Heart left ventricle (tissue), 16 donors: ENCODE measurements around the gene VPS13C. TPM values are rescaled to one million over a fixed set of nuclear protein-coding genes. Genes with fewer than 3 reads are reported as not detected.

Experiments used
- ATAC-seq, 4 donors: fragments of 200-7000 bp; cut with Tn5 transposase; one replicate each; pipeline ENCODE4 v1.9.1; 2020 to 2022; ENCODE audit warnings: moderate library complexity in 4 of 4, mild to moderate bottlenecking in 3 of 4, moderate number of reproducible peaks in 1 of 4
- DNase-seq, 5 donors: peaks; one replicate each; pipeline ENCODE4 v3.0.0-alpha.2; 2020
- H3K27ac ChIP-seq, 12 donors: fragments of 200-600 bp; sonication (generic) in 4 of 12; one replicate each; pipeline versions ENCODE4 v1.5.0 to v1.8.0; 2016 to 2022; ENCODE audit warnings: mild to moderate bottlenecking in 2 of 12
- H3K27me3 ChIP-seq, 9 donors: fragments of 200-600 bp; sonication (generic) in 2 of 9; one replicate each; pipeline versions ENCODE4 v1.5.1 to v1.8.0; 2016 to 2022; ENCODE audit warnings: mild to moderate bottlenecking in 3 of 9
- H3K36me3 ChIP-seq, 9 donors: fragments of 200-600 bp; sonication (generic) in 2 of 9; one replicate each; pipeline versions ENCODE4 v1.5.0 to v1.8.0; 2018 to 2022; ENCODE audit warnings: mild to moderate bottlenecking in 2 of 9
- H3K4me1 ChIP-seq, 12 donors: fragments of 200-600 bp; sonication (generic) in 4 of 12; one replicate each; pipeline versions ENCODE4 v1.5.0 to v1.8.0; 2016 to 2022; ENCODE audit warnings: mild to moderate bottlenecking in 3 of 12
- H3K4me3 ChIP-seq, 12 donors: fragments of 200-600 bp; sonication (generic) in 4 of 12; one replicate each; pipeline versions ENCODE4 v1.5.0 to v1.8.0; 2017 to 2022; ENCODE audit warnings: mild to moderate bottlenecking in 9 of 12, moderate library complexity in 4 of 12
- H3K9me3 ChIP-seq, 12 donors: fragments of 200-600 bp; sonication (generic) in 4 of 12; one replicate each; pipeline versions ENCODE4 v1.5.0 to v1.8.0; 2016 to 2022; ENCODE audit warnings: mild to moderate bottlenecking in 1 of 12
- POLR2A ChIP-seq, 2 donors: fragments of 450-650 bp; IDR thresholded peaks; one replicate each; pipeline ENCODE4 v1.6.1; 2017; ENCODE audit warnings: antibody characterized with exemption in 2 of 2, mild to moderate bottlenecking in 2 of 2, moderate library complexity in 2 of 2
- WGBS, 4 donors: extraction: QIAGEN DNeasy Blood & Tissue Kit in 2 of 4; methylation state at CpG; one replicate each; pipeline versions ENCODE4 v1.1.5 to v1.1.7; 2013 to 2018; 5-methylcytosine and 5-hydroxymethylcytosine counted together
- intact Hi-C, 10 donors: fragments of 100-400 bp; cut with DNase I; formaldehyde crosslinking; loops; one replicate each; pipeline versions ENCODE4 v1.11.1 to v1.14.2; 2022
- polyA plus RNA-seq, 2 donors: library from polyadenylated mRNA; stranded (reverse); fragments of 200-250 nt; gene quantifications; one replicate each; pipeline ENCODE4 v1.2.3, GENCODE V29; 2013
- total RNA-seq, 9 donors: library from RNA; depleted of rRNA in 2 of 9; stranded (reverse); fragments of >200 nt in 2 of 9; fragmentation: NEBNext Ultra II Directional in 3 of 9; extraction: Animal tissue kit (Norgen Biotek cat#: 25700) in 3 of 9; gene quantifications; one replicate each; pipeline versions ENCODE4 v1.1.0 to v1.2.4, GENCODE V29; 2016 to 2023
- TF ChIP-seq, protein P1 (sequence below), 12 donors: fragments of 200-600 bp; sonication (generic) in 4 of 12; IDR thresholded peaks; one replicate each; pipeline versions ENCODE4 v1.5.0 to v1.8.0; 2018 to 2022; ENCODE audit warnings: antibody characterized with exemption in 12 of 12, mild to moderate bottlenecking in 5 of 12
- donor health status: ischemic (EF 13 %, LVEDD 7.1; RV severe dilation, severe dysfunction).
- donor health status: healthy with polysubstance abuse.
- donor health status: DM: no; HTN: yes; CAD: no.
- donor health status: DM: no; HTN: no; CAD: no.
- donor health status: ischemic (EF 25% LVEDD 6.9; RV normal size, moderate dysfunction).
- donor health status: ischemic (EF 25% LVEDD 5.7; RV mildly dilated, moderate dysfunction).
- donor health status: healthy.
- donor health status: DM: yes; HTN: yes; CAD: no.
- donor health status: ischemic (EF 35%, LVEDD 5.7; RV mildly dilated, moderate dysfunction).
- donor health status: nonischemic (EF 11% LVEDD 7.7; RV severe dilation, severe dysfunction).
- donor health status: DM: yes; HTN: yes; CAD: no.
- donor health status: PGD.
- donor health status: ischemic (EF 29% LVEDD 5.4; RV normal size, mild dysfunction).
- donor health status: nonischemic (EF 23%, LVEDD 6.1; RV moderate dilation, normal function).

The VPS13C gene
- total and polyA plus RNA-seq, 11 donors = 9.8 to 70.1 (median 36.5) TPM

DNA sequence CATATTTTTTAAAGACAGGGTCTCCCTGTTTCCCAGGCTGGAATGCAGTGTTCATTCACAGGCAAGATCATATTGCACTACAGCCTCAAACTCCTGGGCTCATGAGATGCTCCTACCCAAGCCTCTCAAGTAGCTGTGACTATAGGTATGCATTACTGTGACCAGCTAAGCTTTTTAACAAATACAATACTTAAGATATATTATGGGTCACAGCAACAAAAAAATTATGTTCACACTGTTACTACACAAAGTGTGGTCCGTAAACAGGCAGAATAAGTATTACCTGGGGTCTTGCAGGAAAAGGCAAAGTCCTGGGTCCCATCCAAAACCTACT is 152.5 kb downstream of the VPS13C start:
- WGBS, 4 donors = 91 to 100% (median 97%) methylated on average over 1 of the region's 1 CpG
- H3K36me3 ChIP-seq = peaks cover 0 to 95% (median 82%) of the 10 kb centered on the region in 9 donors
- ATAC-seq = no peak
- peaks cover 0 to 5% (median 0%) of the 10 kb centered on the region in 12 donors for H3K9me3 ChIP-seq
- H3K27ac ChIP-seq = no peak overlapping the region
- no peak for DNase-seq
- H3K4me1 ChIP-seq = no peaks in the 10 kb centered on the region
- H3K27me3 ChIP-seq = no peaks in the 10 kb centered on the region
- TF ChIP-seq, protein P1, sequence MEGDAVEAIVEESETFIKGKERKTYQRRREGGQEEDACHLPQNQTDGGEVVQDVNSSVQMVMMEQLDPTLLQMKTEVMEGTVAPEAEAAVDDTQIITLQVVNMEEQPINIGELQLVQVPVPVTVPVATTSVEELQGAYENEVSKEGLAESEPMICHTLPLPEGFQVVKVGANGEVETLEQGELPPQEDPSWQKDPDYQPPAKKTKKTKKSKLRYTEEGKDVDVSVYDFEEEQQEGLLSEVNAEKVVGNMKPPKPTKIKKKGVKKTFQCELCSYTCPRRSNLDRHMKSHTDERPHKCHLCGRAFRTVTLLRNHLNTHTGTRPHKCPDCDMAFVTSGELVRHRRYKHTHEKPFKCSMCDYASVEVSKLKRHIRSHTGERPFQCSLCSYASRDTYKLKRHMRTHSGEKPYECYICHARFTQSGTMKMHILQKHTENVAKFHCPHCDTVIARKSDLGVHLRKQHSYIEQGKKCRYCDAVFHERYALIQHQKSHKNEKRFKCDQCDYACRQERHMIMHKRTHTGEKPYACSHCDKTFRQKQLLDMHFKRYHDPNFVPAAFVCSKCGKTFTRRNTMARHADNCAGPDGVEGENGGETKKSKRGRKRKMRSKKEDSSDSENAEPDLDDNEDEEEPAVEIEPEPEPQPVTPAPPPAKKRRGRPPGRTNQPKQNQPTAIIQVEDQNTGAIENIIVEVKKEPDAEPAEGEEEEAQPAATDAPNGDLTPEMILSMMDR (IDR thresholded peaks at IDR 0.05) = no peak
- TF ChIP-seq POLR2A (IDR thresholded peaks at IDR 0.05) = no peak
- no peak overlapping the region for H3K4me3 ChIP-seq
- intact Hi-C loops = loop anchor here in 1 of 10 donors (10.0 kb wide), 1 partner anchor 63 kb away; no protein-coding TSS in a partner anchor

DNA sequence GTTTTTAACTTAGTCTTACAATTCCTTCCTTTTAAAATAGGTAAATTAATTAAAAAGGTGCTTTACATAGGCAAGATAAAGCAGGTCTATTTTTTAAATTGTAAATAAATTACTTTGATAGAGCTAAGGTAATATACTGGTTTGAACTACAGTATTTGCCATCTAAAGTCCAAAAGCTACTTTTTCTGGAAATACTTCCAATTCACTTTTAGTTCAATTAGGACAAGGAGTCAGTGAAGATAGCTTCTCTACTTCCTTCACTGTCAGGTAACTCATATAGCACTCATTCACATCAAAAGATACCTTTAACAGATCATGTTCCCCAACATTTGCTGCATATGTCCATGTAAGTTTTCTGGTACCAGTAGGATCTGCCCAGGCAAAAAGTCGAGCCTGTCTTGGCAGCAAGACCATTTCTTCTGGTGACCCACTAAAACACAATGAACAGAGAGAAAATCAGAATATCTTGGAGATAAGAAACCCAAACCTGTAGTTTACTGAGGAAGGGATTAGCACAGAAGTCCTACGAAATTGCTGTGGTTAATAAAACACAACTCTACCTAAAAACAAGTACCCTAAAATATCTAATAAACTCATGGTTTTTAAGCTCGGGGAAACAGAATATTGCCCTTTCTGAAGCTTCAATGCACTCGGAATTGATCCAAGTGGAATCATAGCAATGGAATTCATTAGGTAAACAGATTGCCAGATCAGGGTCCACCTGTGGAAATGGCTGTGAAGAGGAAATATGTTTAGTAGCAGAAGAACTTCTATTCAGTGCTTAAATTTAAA is 153.1 kb downstream of the VPS13C start:
- no peaks in the 10 kb centered on the region for H3K27me3 ChIP-seq
- TF ChIP-seq, protein P1 (IDR thresholded peaks at IDR 0.05) = no peak
- no peak for TF ChIP-seq POLR2A (IDR thresholded peaks at IDR 0.05)
- 90 to 93% (median 92%) methylated on average over 4 of the region's 4 CpGs for WGBS, 4 donors
- peaks cover 0 to 11% (median 0%) of the 10 kb centered on the region in 12 donors for H3K9me3 ChIP-seq
- H3K4me1 ChIP-seq = no peaks in the 10 kb centered on the region
- no peak for DNase-seq
- intact Hi-C loops = loop anchor here in 1 of 10 donors (10.0 kb wide), 1 partner anchor 62 kb away; no protein-coding TSS in a partner anchor
- H3K36me3 ChIP-seq = peaks cover 0 to 96% (median 81%) of the 10 kb centered on the region in 9 donors
- H3K4me3 ChIP-seq = no peak overlapping the region
- H3K27ac ChIP-seq = no peak overlapping the region
- ATAC-seq = no peak

DNA sequence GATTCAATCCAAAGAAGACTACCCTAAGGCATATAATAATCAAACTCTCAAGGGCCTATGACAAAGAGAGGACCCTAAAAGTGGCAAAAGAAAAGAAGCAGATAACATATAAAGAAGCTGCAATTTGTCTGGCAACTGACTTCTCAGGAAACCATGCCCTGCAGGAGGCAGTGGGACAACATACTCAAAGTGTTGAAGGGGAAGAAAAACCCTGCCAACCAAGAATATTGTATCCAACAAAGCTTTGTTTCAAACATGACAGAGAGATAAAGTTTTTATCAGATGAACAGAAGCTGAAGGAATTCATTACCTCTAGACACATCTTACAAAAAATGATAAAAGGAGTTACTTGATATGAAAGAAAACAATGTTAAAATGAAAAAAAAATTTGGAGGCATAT is 167.1 kb downstream of the VPS13C start:
- no peak for TF ChIP-seq POLR2A (IDR thresholded peaks at IDR 0.05)
- TF ChIP-seq, protein P1 (IDR thresholded peaks at IDR 0.05) = no peak
- peaks cover 0 to 39% (median 14%) of the 10 kb centered on the region in 12 donors for H3K9me3 ChIP-seq
- DNase-seq = no peak
- no peaks in the 10 kb centered on the region for H3K27me3 ChIP-seq
- intact Hi-C loops = no loop called here
- ATAC-seq = no peak
- no peak overlapping the region for H3K4me3 ChIP-seq
- no peaks in the 10 kb centered on the region for H3K4me1 ChIP-seq
- H3K27ac ChIP-seq = no peak overlapping the region
- H3K36me3 ChIP-seq = peaks cover 0 to 77% (median 30%) of the 10 kb centered on the region in 9 donors

DNA sequence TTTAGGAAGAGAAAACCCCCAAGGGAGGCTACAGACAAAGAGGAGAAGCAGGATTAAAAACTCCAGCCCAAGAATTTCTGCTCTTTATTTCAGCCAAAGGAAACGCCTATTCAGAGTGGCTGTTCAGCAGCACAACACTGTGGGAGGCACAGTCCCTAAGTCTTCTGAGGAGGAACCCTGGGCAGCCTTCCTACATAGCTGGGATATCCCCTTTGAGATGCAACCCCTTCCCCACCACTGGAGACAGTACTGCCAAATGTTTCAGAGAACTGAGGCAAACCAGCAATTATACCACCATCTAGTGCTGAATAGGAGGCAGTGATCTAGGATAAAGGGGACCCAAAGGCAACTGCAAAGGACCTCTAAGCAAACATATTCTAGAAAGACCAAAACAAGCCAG is 168.1 kb downstream of the VPS13C start:
- no peak overlapping the region for H3K27ac ChIP-seq
- 45 to 75% (median 60%) methylated on average over 1 of the region's 1 CpG for WGBS, 4 donors
- no peak for DNase-seq
- TF ChIP-seq, protein P1 (IDR thresholded peaks at IDR 0.05) = no peak
- TF ChIP-seq POLR2A (IDR thresholded peaks at IDR 0.05) = no peak
- H3K4me1 ChIP-seq = no peaks in the 10 kb centered on the region
- peaks cover 0 to 35% (median 14%) of the 10 kb centered on the region in 12 donors for H3K9me3 ChIP-seq
- ATAC-seq = peak in 1 of 4 donors; percentile 34
- no peak overlapping the region for H3K4me3 ChIP-seq
- intact Hi-C loops = no loop called here
- peaks cover 0 to 85% (median 38%) of the 10 kb centered on the region in 9 donors for H3K36me3 ChIP-seq
- H3K27me3 ChIP-seq = no peaks in the 10 kb centered on the region
